SHP77 (cell line): ENCODE measurements around the gene RGS6.
"Not testable (repeated sequence)": the region's sequence is repeated elsewhere in the genome, so short reads cannot be mapped to it uniquely, and the experiment has no call there.

Experiments used
- DNase-seq, 2 experiments: peaks; one replicate each; lab custom pipeline; 2025; lab: John Stamatoyannopoulos, UW

RGS6 gene

GRCh38 chr14:72452774-72453173 lies 520.5 kb downstream of the RGS6 start:
- no peak for DNase-seq

GRCh38 chr14:72454388-72455160 lies 522.3 kb downstream of the RGS6 start:
- DNase-seq, result no peak

GRCh38 chr14:72457641-72458040 lies 525.4 kb downstream of the RGS6 start:
- no peak for DNase-seq

GRCh38 chr14:72462056-72462455 lies 529.8 kb downstream of the RGS6 start:
- DNase-seq, result no peak

GRCh38 chr14:72463291-72463866 lies 531.1 kb downstream of the RGS6 start:
- DNase-seq, result no peak

GRCh38 chr14:72464226-72464625 lies 532.0 kb downstream of the RGS6 start:
- no peak for DNase-seq

GRCh38 chr14:72466325-72466724 lies 534.1 kb downstream of the RGS6 start:
- no peak for DNase-seq

- DNase-seq, result no peak
Observed at GRCh38 chr14:72471346-72471745, 539.1 kb downstream of the RGS6 start.

- no peak for DNase-seq
Observed at GRCh38 chr14:72472845-72473244, 540.6 kb downstream of the RGS6 start.

- DNase-seq, result no peak
Observed at GRCh38 chr14:72476657-72477499, 544.6 kb downstream of the RGS6 start.

GRCh38 chr14:72477578-72477977 lies 545.3 kb downstream of the RGS6 start:
- not testable (repeated sequence) for DNase-seq

GRCh38 chr14:72478471-72478893 lies 546.3 kb downstream of the RGS6 start:
- no peak for DNase-seq

- DNase-seq, result no peak
Observed at GRCh38 chr14:72479461-72479931, 547.3 kb downstream of the RGS6 start.

- no peak for DNase-seq
Observed at GRCh38 chr14:72480464-72481243, 548.4 kb downstream of the RGS6 start.

GRCh38 chr14:72483311-72483710 lies 551.1 kb downstream of the RGS6 start:
- DNase-seq, result no peak

- DNase-seq, result no peak
Observed at GRCh38 chr14:72485695-72486094, 553.5 kb downstream of the RGS6 start.

- DNase-seq, result no peak
Observed at GRCh38 chr14:72488514-72488913, 556.3 kb downstream of the RGS6 start.

GRCh38 chr14:72492196-72492595 lies 560.0 kb downstream of the RGS6 start:
- no peak for DNase-seq

- DNase-seq, result no peak
Observed at GRCh38 chr14:72495668-72496067, 563.4 kb downstream of the RGS6 start.

GRCh38 chr14:72498646-72499045 lies 566.4 kb downstream of the RGS6 start:
- DNase-seq, result no peak

GRCh38 chr14:72499746-72500145 lies 567.5 kb downstream of the RGS6 start:
- no peak for DNase-seq
